ENCODE data around the gene GNAO1.
A peak's percentile ranks its signal among the peaks of the same experiment; 100 is the strongest.

The GNAO1 gene

DNA sequence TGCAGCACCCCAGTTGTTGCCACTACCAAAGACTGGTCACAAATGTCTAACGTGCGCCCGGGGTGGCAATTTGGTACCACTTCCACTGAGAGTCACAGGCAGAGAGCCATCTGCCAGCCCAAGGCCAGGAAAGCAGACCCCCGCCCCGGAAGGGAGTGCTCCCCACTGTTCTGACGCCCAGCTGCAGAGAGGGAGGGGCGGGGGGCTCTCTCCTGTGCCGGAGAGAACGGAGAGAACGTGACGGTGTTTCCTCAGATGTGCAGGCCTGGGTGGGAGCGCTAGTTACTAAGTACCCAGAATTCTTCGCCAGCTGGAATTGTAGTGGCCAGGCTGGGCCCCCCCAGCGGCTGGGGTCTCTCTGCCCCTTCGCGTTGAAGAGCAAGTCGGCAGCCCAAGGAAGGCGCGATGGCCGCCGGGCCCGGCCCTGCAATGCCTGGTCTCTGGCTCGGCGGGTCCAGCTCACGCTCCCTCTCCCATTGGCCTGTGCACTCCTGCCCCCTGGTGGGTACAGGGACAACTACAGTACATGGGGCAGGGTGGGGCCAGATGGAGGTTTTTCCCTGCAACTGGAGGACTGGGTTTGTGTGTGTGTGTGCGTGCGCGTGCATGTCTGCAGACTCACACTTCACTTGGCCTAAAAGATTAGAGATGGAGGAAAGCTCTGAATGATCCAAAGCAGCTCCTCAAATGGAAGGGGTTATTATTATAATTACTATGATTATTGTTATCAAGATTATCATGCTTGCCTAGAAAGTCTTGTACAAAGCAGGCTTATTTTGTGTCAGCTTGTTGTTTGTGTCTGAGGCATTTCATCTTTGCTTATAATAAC lies 126.9 kb downstream of the GNAO1 start:
- peak; percentile 92 for DNase-seq (ENCODE audit: low spot score)
- POLR2A ChIA-PET (ENCODE audit: low non-redundant PET): no interaction called here
- no peak overlapping the region for H3K27ac ChIP-seq
- TF ChIP-seq, protein P1, sequence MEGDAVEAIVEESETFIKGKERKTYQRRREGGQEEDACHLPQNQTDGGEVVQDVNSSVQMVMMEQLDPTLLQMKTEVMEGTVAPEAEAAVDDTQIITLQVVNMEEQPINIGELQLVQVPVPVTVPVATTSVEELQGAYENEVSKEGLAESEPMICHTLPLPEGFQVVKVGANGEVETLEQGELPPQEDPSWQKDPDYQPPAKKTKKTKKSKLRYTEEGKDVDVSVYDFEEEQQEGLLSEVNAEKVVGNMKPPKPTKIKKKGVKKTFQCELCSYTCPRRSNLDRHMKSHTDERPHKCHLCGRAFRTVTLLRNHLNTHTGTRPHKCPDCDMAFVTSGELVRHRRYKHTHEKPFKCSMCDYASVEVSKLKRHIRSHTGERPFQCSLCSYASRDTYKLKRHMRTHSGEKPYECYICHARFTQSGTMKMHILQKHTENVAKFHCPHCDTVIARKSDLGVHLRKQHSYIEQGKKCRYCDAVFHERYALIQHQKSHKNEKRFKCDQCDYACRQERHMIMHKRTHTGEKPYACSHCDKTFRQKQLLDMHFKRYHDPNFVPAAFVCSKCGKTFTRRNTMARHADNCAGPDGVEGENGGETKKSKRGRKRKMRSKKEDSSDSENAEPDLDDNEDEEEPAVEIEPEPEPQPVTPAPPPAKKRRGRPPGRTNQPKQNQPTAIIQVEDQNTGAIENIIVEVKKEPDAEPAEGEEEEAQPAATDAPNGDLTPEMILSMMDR (conservative IDR thresholded peaks at IDR 0.05; ENCODE audit: low read depth): peak; percentile 81
- CTCF ChIA-PET: interaction anchor here (0.6 to 2.2 kb wide), 23 partner anchors 9 to 379 kb away, joined by 3 to 28 read pairs (median 3); no protein-coding TSS in a partner anchor

DNA sequence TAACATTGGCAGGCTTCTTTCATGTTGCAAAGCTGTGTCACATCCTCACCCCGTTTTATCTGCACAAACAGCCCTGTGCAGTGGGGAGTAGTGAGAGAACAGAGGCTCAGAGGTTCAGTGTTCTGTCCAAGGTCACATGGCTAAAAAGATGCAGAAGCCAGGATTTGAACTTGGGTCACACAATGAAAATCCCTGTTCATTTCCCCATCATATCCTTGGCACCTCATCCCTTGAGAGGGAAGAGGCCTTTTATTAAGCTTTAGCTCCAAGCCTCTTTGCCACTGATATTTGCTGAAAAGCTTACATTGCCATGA lies 127.5 kb downstream of the GNAO1 start:
- H3K27ac ChIP-seq: no peak overlapping the region
- TF ChIP-seq, protein P1 (conservative IDR thresholded peaks at IDR 0.05; ENCODE audit: low read depth): no peak
- ChIA-PET CTCF (interaction anchor here (0.6 to 2.2 kb wide), 21 partner anchors 9 to 375 kb away, joined by 3 to 28 read pairs (median 4); no protein-coding TSS in a partner anchor), POLR2A (ENCODE audit: low non-redundant PET) (no interaction called here)
- DNase-seq (ENCODE audit: low spot score): no peak

DNA sequence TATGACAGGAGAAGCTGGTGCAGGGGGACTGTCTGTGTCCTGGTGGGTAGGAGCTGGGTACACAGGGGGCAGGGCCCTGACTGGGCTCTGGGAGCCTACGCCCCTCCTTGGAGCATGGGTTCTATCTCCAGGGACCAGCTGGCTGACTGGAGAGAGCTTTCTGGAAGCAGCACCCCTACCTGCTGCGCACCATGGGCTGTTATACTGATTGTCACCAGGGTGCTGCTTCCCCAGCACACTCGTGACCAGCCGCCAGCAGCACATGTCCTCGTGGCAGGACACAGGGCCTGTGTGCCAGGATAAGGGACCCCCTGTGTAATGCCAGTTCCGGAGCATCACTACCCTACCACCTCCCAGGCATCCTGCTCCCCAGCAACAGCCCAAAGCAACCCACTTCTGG lies 128.1 kb downstream of the GNAO1 start:
- H3K27ac ChIP-seq: no peak overlapping the region
- CTCF ChIA-PET: interaction anchor here (0.8 to 2.2 kb wide), 8 partner anchors 8 to 376 kb away, joined by 3 to 28 read pairs (median 6); no protein-coding TSS in a partner anchor
- no peak for DNase-seq (ENCODE audit: low spot score)
- TF ChIP-seq, protein P1 (conservative IDR thresholded peaks at IDR 0.05; ENCODE audit: low read depth): no peak
- POLR2A ChIA-PET (ENCODE audit: low non-redundant PET): interaction anchor here (0.6 kb wide), 1 partner anchor 81 kb away, joined by 3 read pairs; no protein-coding TSS in a partner anchor

DNA sequence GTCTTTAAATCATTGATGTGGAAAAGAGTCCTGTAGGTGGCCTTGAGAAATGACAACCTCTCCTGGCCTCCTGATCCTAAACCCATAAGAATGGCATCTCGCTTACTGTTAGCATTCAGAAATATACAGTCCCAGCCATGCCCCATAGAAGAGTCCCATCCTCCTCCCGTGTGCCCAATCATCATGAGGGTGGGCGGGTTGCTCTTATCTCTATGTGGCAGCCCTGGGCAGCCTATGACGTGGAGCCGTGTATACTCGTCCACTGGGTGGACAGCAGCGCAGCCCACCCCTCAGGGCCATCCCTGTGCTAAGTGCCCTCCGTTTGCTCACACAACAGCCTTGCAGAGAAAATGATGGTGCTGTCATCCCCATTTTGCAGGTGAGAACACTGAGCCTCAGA lies 128.8 kb downstream of the GNAO1 start:
- H3K27ac ChIP-seq: no peak overlapping the region
- TF ChIP-seq, protein P1 (conservative IDR thresholded peaks at IDR 0.05; ENCODE audit: low read depth): no peak
- no peak for DNase-seq (ENCODE audit: low spot score)
- ChIA-PET POLR2A (ENCODE audit: low non-redundant PET) (interaction anchor here (0.6 kb wide), 1 partner anchor 81 kb away, joined by 3 read pairs; no protein-coding TSS in a partner anchor), CTCF (no interaction called here)

DNA sequence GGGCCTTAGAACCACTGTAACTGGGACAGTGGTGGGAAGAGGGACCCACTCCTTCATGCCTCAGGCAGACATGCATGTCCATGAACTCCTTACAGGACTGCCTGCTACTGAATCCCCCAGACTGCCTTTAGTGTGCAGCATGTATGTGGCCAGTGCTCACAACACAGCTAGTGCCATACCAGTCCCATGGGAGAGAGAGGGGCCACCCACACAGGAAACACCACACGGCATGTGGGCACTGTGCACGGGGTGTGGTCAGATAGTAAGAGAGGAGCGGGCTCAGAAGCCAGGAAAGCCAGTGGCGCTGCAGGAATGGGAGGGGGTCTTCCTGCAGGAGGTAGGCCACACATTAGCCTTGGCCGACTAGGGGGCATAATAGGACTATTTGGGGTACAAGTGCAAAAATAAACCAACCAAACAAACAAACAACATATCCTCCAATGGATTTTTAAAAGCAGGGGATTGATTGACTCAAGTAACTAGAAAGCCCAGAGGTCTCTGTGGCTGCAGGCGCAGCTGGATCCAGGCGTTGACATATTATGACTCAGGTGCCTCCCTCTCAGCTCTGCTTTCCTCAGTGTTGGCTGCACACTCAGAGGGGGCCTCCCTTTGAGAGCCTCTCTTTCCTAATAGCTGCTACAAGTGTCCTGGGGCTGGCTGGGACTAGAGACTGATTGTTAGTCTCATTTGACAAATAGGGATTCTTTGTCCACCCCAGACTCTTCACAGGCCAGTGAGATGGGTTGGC lies 129.7 kb downstream of the GNAO1 start:
- CTCF ChIA-PET: interaction anchor here (0.6 to 1.1 kb wide), 3 partner anchors 35 to 980 kb away, joined by 3 read pairs; no protein-coding TSS in a partner anchor
- H3K27ac ChIP-seq: no peak overlapping the region
- DNase-seq (ENCODE audit: low spot score): no peak
- TF ChIP-seq, protein P1 (conservative IDR thresholded peaks at IDR 0.05; ENCODE audit: low read depth): no peak
- POLR2A ChIA-PET (ENCODE audit: low non-redundant PET): no interaction called here

DNA sequence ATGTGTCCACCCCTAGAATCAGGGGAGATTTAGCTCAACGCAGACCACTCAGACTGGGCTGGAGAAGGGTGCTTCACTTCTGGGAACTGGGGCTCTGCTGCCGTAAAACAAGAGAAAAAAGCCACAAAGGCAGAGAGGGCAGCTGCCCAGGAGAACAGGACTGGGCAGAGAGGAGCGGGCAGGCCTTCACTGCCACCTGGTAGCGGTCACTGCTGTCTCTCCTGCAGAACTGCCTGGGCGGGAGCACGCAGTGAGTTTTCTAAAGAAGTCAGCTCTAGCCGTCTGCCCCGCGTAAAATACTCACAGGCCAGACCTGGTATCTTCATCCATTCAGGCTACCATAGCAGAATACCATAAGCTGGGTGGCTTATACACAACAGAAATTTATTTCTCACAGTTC lies 130.3 kb downstream of the GNAO1 start:
- ChIA-PET CTCF (interaction anchor here (0.6 to 1.1 kb wide), 4 partner anchors 28 to 980 kb away, joined by 3 to 4 read pairs (median 3); no protein-coding TSS in a partner anchor), POLR2A (ENCODE audit: low non-redundant PET) (no interaction called here)
- TF ChIP-seq, protein P1 (conservative IDR thresholded peaks at IDR 0.05; ENCODE audit: low read depth): no peak
- no peak overlapping the region for H3K27ac ChIP-seq
- DNase-seq (ENCODE audit: low spot score): no peak

Data from RWPE1 (cell line).